OCI-M1 (cell line): ENCODE measurements around the gene LRRC4C.
"Not testable (repeated sequence)": the region's sequence is repeated elsewhere in the genome, so short reads cannot be mapped to it uniquely, and the experiment has no call there.

Source experiments
- DNase-seq: peaks from one replicate; lab custom pipeline; 2025; lab: John Stamatoyannopoulos, UW

Gene LRRC4C

GRCh38 chr11:41019666-41020065, 439.8 kb downstream of the LRRC4C start:
- not testable (repeated sequence) for DNase-seq

GRCh38 chr11:41018224-41018623, 441.2 kb downstream of the LRRC4C start:
- no peak for DNase-seq

GRCh38 chr11:41010361-41011050, 448.9 kb downstream of the LRRC4C start:
- no peak for DNase-seq

GRCh38 chr11:41005986-41006385, 453.5 kb downstream of the LRRC4C start:
- DNase-seq, result no peak

GRCh38 chr11:41003339-41004282, 455.8 kb downstream of the LRRC4C start:
- DNase-seq, result no peak

GRCh38 chr11:40998920-40999319, 460.5 kb downstream of the LRRC4C start:
- DNase-seq, result no peak

GRCh38 chr11:40987776-40988435, 471.5 kb downstream of the LRRC4C start:
- no peak for DNase-seq

GRCh38 chr11:40986320-40986719, 473.1 kb downstream of the LRRC4C start:
- DNase-seq, result no peak

- no peak for DNase-seq
Measured at GRCh38 chr11:40975076-40975475, 484.4 kb downstream of the LRRC4C start.

GRCh38 chr11:40974186-40974795, 485.2 kb downstream of the LRRC4C start:
- DNase-seq, result no peak

GRCh38 chr11:40958707-40959106, 500.7 kb downstream of the LRRC4C start:
- no peak for DNase-seq

- DNase-seq, result no peak
Measured at GRCh38 chr11:40952479-40952878, 507.0 kb downstream of the LRRC4C start.

- no peak for DNase-seq
Measured at GRCh38 chr11:40938002-40938401, 521.5 kb downstream of the LRRC4C start.

GRCh38 chr11:40924915-40925314, 534.5 kb downstream of the LRRC4C start:
- DNase-seq, result no peak

- no peak for DNase-seq
Measured at GRCh38 chr11:40921246-40921645, 538.2 kb downstream of the LRRC4C start.

- DNase-seq, result not testable (repeated sequence)
Measured at GRCh38 chr11:40910774-40911173, 548.7 kb downstream of the LRRC4C start.

- no peak for DNase-seq
Measured at GRCh38 chr11:40894501-40894900, 565.0 kb downstream of the LRRC4C start.

GRCh38 chr11:40885250-40885954, 574.0 kb downstream of the LRRC4C start:
- DNase-seq, result no peak

GRCh38 chr11:40882301-40882700, 577.2 kb downstream of the LRRC4C start:
- DNase-seq, result no peak

GRCh38 chr11:40879911-40880310, 579.5 kb downstream of the LRRC4C start:
- DNase-seq, result no peak

GRCh38 chr11:40877981-40878380, 581.5 kb downstream of the LRRC4C start:
- peak; percentile 66 for DNase-seq
